ENCODE measurements around the gene TSPAN7. TPM values are rescaled to one million over a fixed set of nuclear protein-coding genes. Genes with fewer than 3 reads are reported as not detected.

TSPAN7 gene
- total RNA-seq, 1 donor from 2014 or later, result 12.7 TPM

- no peak for TF ChIP-seq EZH2 (IDR thresholded peaks at IDR 0.05)
- no peak for TF ChIP-seq EZH2phosphoT487 (IDR thresholded peaks at IDR 0.05)
- TF ChIP-seq, protein P1, sequence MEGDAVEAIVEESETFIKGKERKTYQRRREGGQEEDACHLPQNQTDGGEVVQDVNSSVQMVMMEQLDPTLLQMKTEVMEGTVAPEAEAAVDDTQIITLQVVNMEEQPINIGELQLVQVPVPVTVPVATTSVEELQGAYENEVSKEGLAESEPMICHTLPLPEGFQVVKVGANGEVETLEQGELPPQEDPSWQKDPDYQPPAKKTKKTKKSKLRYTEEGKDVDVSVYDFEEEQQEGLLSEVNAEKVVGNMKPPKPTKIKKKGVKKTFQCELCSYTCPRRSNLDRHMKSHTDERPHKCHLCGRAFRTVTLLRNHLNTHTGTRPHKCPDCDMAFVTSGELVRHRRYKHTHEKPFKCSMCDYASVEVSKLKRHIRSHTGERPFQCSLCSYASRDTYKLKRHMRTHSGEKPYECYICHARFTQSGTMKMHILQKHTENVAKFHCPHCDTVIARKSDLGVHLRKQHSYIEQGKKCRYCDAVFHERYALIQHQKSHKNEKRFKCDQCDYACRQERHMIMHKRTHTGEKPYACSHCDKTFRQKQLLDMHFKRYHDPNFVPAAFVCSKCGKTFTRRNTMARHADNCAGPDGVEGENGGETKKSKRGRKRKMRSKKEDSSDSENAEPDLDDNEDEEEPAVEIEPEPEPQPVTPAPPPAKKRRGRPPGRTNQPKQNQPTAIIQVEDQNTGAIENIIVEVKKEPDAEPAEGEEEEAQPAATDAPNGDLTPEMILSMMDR (IDR thresholded peaks at IDR 0.05), result no peak
- Mint-ChIP-seq H3K27ac (no peak overlapping the region), H3K9me3 (peaks cover 4% of the 10 kb centered on the region), H3K4me1 (peaks cover 3% of the 10 kb centered on the region), H3K36me3 (no peaks in the 10 kb centered on the region), H3K27me3 (ENCODE audit: insufficient read depth, low read depth) (no peaks in the 10 kb centered on the region), H3K4me3 (no peak overlapping the region)
- Histone ChIP-seq H3K4me2 (no peak overlapping the region), H3K27ac (no peak overlapping the region), H3K4me3 (no peak overlapping the region), H2AFZ (replicated peaks) (no peak overlapping the region), H3F3A (ENCODE audit: low read depth) (no peaks in the 10 kb centered on the region), H3K27me3 (peaks cover 21% of the 10 kb centered on the region), H3K4me1 (no peaks in the 10 kb centered on the region), H4K20me1 (ENCODE audit: low read depth) (no peaks in the 10 kb centered on the region), H3K36me3 (no peaks in the 10 kb centered on the region), H3K9ac (no peak overlapping the region), H3K79me2 (ENCODE audit: low read depth) (no peaks in the 10 kb centered on the region), H3K9me3 (ENCODE audit: low read depth) (no peaks in the 10 kb centered on the region)
- no peak for DNase-seq (ENCODE audit: low spot score)
Measured at GRCh38 chrX:38558686-38559085, 2.7 kb upstream of the TSPAN7 start.

- peak overlapping the region; percentile 66 for H3K4me2 ChIP-seq
- peak overlapping the region; percentile 59 for H3K4me3 ChIP-seq
- H3K4me3 Mint-ChIP-seq, result peak overlapping the region; percentile 66
- no peak overlapping the region for H3K9ac ChIP-seq
- H3K4me1 Mint-ChIP-seq, result peaks cover 3% of the 10 kb centered on the region
- no peak overlapping the region for H3K27ac ChIP-seq
- DNase-seq (ENCODE audit: low spot score), result no peak
- no peaks in the 10 kb centered on the region for H3K36me3 ChIP-seq
- no peaks in the 10 kb centered on the region for H4K20me1 ChIP-seq (ENCODE audit: low read depth)
- H3K27ac Mint-ChIP-seq, result no peak overlapping the region
- no peaks in the 10 kb centered on the region for H3K27me3 Mint-ChIP-seq (ENCODE audit: insufficient read depth, low read depth)
- no peak for TF ChIP-seq EZH2 (IDR thresholded peaks at IDR 0.05)
- no peak for TF ChIP-seq EZH2phosphoT487 (IDR thresholded peaks at IDR 0.05)
- TF ChIP-seq, protein P1 (IDR thresholded peaks at IDR 0.05), result no peak
- no peaks in the 10 kb centered on the region for H3F3A ChIP-seq (ENCODE audit: low read depth)
- H2AFZ ChIP-seq (replicated peaks), result peak overlapping the region; percentile 68
- H3K4me1 ChIP-seq, result no peaks in the 10 kb centered on the region
- H3K27me3 ChIP-seq, result peaks cover 23% of the 10 kb centered on the region
- H3K79me2 ChIP-seq (ENCODE audit: low read depth), result no peaks in the 10 kb centered on the region
- peaks cover 4% of the 10 kb centered on the region for H3K9me3 Mint-ChIP-seq
- H3K9me3 ChIP-seq (ENCODE audit: low read depth), result no peaks in the 10 kb centered on the region
- no peaks in the 10 kb centered on the region for H3K36me3 Mint-ChIP-seq
Measured at GRCh38 chrX:38560776-38561125, 591 bp upstream of the TSPAN7 start.

- H3K9ac ChIP-seq, result no peak overlapping the region
- no peaks in the 10 kb centered on the region for H3K36me3 Mint-ChIP-seq
- peak overlapping the region; percentile 59 for H3K4me3 ChIP-seq
- H4K20me1 ChIP-seq (ENCODE audit: low read depth), result no peaks in the 10 kb centered on the region
- no peaks in the 10 kb centered on the region for H3K79me2 ChIP-seq (ENCODE audit: low read depth)
- no peaks in the 10 kb centered on the region for H3K4me1 ChIP-seq
- H3K4me3 Mint-ChIP-seq, result peak overlapping the region; percentile 94
- H3K9me3 Mint-ChIP-seq, result peaks cover 2% of the 10 kb centered on the region
- DNase-seq (ENCODE audit: low spot score), result peak; percentile 50
- no peaks in the 10 kb centered on the region for H3F3A ChIP-seq (ENCODE audit: low read depth)
- H3K27ac Mint-ChIP-seq, result no peak overlapping the region
- H3K9me3 ChIP-seq (ENCODE audit: low read depth), result no peaks in the 10 kb centered on the region
- no peaks in the 10 kb centered on the region for H3K36me3 ChIP-seq
- peaks cover 3% of the 10 kb centered on the region for H3K4me1 Mint-ChIP-seq
- no peaks in the 10 kb centered on the region for H3K27me3 Mint-ChIP-seq (ENCODE audit: insufficient read depth, low read depth)
- H3K4me2 ChIP-seq, result peak overlapping the region; percentile 77
- H3K27ac ChIP-seq, result no peak overlapping the region
- peak overlapping the region; percentile 89 for H2AFZ ChIP-seq (replicated peaks)
- peaks cover 23% of the 10 kb centered on the region for H3K27me3 ChIP-seq
- no peak for TF ChIP-seq EZH2 (IDR thresholded peaks at IDR 0.05)
- TF ChIP-seq, protein P1 (IDR thresholded peaks at IDR 0.05), result peak; percentile 24
Measured at GRCh38 chrX:38561951-38562719, 793 bp downstream of the TSPAN7 start.
